Stimulated activated CD4-positive, alpha-beta T cell treated with anti-CD3 and anti-CD28 coated beads, Interleukin-2, amount 100 ng/mL, for 24 hours (primary cell): Measurements from ENCODE around the gene LRRC45.

Source experiments
- DNase-seq, 2 donors: peaks; one replicate each; pipeline ENCODE4 v3.0.0-alpha.2; 2020

LRRC45 gene

DNA sequence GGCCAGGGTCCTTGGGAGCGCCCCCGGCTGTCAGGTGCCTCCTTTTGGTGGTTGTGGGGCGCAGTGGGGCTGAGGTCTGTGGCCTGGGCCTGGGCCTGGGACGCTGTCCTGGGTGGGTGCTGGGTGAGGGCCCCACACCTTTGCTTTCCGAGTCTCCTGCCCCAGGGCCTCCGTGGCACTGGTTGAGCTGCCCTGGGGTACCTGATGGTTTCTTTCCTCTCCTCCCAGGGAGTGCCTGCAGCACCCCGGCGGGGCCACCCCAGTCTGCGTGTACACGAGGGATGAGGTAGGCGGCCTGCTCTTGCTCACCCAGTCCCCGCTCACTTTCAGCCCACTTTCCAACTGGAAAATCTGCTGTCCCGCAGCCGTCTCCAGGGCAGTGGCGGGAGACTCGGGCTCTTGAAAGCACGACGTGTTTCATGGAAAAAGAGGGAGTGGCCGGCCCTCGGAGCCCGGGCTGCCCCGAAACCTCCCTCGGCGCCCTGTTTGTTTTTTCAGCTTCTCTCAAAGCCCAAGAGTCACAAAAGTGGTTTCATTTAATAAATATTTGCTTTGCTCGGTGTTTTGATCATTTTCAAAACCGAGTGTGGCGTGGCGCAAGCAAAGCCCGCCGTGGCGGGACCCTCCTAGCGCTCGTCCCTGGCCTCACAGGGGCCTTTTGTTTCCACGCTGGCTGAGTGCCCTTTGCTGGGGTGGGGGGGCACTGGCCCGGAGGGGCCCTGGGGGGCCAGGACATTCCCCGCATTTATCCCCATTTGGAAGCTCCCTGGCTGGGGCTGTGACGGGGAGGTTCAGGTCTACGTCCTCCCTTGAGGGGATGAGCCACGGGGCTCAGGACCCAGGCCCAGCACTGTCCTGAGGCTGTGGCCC lies 28.3 kb upstream of the LRRC45 start:
- DNase-seq: no peak

DNA sequence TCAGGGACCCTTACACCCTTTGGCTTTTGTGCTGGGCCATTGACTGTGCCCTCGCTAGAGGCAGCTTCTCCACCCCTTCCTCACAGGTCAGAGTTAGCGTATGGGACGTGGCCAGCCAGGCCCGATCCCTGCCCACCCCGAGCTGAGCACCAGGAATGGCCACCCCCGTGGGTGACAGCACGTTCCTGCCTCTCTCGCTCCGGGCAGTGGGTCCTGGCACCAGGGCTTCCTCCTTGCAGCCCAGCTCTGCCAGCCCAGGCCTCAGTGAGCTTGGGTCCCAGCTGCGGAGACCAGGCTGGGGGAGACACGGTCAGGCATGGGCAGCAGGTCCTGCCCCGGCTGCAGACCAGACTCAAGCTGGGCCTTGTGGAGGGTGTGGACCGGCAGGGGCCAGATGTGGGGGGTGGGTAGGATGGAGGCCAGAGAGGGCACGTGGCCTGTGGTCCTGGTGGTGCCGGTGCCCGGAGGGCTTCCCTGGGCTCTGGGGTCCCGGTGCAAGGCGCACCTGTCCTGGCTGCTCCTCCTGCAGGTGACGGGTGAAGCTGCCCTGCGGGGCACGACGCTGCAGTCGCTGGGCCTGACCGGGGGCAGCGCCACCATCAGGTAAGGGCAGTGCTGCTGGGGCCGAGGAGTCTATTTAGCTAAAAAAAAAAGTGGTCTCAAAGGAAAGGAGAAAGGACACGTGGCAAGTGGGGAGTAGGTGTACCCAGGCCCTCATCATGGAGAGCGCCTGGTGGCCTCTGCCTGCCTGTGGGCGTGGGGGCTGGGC lies 27.5 kb upstream of the LRRC45 start:
- DNase-seq: no peak

DNA sequence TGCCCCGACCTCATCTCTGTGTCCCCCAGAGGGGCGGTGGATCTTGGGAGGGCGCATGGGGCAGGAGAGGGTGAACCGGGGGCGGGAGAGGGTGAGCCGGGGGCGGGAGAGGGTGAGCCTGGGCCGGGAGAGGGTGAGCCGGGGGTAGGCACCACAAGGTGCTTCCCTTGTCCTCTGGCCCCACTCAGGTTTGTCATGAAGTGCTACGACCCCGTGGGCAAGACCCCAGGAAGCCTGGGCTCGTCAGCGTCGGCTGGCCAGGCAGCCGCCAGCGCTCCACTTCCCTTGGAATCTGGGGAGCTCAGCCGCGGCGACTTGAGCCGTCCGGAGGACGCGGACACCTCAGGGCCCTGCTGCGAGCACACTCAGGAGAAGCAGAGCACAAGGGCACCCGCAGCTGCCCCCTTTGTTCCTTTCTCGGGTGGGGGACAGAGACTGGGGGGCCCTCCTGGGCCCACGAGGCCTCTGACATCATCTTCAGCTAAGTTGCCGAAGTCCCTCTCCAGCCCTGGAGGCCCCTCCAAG lies 26.8 kb upstream of the LRRC45 start:
- DNase-seq: no peak

DNA sequence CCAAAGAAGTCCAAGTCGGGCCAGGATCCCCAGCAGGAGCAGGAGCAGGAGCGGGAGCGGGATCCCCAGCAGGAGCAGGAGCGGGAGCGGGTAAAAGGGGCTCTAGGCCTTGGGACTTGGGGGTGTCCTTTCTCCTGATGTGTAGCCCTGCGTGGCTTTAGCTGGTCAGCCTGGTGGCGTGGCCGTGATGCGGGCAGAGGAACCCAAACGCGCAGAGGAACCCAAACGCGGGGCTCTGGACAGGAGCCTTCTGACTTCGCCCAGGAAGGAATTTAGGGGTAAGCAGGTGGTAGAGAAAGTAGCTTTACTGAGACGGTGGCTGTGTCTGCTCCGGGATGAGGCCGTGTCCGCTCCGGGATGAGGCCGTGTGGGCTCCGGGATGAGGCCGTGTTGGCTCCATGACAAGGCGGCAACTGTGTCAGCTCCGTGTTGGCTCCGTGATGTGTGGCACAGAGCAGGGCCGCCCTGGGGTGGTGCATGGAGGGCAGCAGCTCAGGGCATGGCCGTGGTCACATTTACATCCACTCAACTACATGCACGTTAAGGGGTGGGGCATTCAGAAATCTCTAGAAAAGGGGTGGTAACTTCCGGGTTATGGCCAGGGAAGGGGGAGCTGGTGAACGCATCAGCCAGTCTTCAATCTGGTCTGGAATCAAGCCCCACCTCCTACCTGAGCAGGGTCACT lies 26.2 kb upstream of the LRRC45 start:
- no peak for DNase-seq

DNA sequence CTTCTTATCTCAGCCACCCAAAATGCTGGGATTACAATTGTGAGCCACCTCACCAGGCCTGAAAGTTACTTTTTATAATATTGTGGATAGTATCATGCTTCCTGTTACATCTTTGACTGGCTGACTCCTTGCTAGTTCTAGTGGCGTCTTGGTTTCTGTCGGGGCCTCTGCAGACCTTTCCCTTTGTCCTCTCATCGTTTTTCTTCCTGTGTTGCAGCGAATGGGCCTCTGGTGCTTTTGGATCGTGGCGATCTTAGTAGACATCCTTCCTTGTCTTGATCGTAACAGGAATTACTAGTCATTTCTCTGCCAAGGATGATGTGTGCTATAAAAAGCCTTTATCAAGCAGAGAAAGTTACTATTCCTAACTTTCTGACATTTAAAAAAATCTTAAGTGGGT lies 24.9 kb upstream of the LRRC45 start:
- DNase-seq: no peak

DNA sequence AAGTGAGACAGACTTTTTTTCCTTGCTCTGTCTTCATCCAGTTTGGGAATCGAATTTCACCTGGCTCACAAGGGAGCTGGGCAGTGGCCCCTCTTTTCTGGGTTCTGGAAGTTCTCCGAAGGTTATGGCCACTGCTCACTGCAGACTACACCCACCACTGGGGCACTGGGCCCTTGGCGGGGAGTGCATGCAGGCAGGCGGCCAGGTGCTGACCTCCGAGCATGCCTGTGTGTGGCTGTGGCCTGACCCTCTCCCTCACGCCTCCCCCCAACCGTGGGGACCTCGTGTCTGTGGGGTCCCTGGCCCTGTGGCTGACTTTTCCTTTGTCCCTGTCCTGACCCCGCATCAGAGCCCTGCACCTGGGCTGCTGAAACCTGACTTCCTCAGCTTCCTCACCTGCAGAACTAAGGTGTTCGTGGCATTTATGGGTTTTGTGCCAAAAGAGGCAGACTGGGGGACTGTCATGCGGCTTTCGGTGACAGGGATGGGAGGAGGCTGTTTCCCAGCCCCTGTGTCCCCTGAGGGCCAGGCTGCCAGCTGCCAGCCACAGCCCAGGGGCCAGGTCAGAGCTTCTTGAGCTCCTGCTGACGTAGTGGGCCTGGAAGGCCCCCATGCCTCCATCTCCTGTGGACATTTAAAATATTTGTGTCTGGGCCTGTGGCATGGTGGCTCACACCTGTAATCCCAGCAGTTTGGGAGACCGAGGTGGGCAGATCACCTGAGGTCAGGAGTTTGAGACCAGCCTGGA lies 24.2 kb upstream of the LRRC45 start:
- no peak for DNase-seq

DNA sequence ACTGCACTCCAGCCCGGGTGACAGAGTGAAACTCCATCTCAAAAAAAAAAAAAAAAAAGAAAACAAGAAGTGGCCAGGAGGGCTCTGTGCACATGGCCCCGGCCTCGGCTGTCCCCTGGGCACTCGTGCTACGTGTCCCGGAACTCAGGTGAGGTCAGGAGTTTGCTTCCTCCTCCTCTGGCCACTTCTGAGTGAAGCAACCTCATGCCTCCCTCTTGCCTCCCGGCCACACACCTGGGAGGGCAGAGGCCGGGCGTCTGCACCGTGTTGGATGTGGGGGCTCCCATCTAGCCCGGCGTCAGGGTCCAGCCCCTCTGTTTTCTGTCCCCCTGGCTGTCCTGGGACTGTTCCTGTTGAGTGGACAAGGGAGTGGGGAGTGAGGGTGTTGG lies 23.5 kb upstream of the LRRC45 start:
- no peak for DNase-seq

DNA sequence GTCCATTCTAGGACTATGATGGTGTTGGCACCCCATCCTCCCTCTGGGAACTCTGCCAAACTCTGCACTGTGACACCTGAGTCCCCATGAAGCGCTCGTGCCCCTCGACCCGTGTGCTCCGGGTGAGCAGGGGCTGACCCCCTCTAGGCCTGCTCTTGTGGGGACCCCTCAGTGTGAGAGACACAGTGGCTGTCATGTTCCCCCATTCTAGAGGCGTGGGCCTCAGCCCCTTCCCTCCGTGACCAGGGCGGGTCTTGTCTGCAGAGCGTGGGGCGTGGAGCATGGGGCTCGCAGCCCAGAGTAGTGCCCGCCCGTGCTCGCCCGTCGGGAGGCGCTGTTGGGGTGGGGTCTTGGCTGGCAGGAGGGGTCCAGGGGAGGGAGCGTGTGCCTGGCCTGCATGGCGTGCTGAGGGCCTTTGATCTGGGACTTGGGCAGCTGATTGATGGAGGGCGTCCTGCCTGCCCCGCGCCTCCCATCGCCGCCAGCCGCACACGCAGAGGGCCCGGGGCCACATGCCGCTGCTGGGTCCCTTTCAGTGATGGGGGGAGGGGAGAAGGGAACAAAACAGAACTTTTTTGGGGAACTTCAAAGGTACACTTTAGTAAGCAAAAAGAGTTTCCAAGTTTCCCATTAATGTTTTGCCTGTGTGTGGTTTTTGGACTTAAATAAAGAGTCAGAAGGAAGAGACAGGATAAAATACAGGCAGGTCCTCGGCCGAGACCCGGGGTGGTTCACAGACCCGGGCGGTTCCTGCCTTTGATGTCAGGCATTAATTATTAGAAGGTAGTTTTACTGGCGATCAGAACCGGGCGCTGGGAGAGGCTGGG lies 22.9 kb upstream of the LRRC45 start:
- no peak for DNase-seq

DNA sequence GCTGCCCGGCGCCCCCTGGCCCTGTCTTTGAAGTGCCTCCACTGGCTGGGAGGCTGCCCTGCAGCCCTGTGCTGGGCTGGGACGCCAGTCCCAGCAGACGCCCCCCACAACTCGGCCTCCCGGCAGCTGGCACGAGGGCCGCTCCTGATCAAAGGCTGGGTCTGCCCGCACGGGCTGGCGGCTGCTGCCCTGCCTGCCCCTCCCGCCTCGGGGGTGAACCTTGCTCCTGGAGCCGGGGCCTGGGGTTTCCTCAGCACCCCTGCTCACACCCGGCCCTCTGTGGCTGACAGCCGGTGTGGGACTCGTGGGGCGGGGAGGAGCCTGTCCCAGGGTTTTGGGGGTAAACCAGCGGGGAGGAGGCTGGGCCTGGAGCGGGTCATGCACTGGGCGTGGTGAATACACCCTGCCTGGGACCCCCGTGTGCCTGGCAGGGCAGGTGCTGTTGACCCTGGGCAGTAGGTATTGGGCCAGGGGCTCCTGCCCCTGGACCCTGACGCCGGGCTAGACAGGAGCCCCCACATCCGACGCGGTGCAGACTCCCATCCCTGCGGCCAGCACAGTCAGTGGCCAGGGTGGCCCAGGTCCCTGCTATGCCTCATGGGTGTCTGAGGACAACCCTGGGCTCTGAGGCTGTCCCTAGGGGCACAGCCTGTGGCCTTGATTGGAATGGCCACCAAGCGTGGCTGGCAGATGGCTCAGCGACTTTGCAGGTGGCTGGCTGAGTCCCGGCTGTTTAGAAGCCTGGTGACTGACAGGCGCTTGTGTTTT lies 22.1 kb upstream of the LRRC45 start:
- no peak for DNase-seq

DNA sequence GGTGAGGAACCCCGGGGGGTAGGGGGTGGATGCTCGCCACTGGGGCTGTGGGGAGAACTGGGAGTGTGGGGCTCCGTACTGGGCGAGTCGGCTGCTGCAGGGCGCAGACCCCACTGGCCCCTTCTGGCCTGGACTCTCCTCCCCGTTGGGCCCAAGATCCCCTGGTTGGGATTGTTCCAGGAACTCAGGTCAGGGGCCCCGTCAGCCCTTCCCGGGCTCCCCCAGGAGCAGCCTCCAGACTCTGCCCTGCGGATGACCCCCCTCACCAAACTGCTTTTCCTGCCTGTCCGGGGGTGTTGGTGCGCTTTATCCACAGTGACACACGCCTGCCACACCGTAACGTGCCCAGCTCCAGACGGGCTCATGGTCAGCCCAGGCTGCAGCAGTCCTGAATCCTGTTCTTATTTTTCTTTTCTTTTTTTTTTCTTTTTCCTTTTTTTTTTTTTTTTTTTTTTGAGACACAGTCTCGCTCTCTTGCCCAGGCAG lies 21.5 kb upstream of the LRRC45 start:
- no peak for DNase-seq

DNA sequence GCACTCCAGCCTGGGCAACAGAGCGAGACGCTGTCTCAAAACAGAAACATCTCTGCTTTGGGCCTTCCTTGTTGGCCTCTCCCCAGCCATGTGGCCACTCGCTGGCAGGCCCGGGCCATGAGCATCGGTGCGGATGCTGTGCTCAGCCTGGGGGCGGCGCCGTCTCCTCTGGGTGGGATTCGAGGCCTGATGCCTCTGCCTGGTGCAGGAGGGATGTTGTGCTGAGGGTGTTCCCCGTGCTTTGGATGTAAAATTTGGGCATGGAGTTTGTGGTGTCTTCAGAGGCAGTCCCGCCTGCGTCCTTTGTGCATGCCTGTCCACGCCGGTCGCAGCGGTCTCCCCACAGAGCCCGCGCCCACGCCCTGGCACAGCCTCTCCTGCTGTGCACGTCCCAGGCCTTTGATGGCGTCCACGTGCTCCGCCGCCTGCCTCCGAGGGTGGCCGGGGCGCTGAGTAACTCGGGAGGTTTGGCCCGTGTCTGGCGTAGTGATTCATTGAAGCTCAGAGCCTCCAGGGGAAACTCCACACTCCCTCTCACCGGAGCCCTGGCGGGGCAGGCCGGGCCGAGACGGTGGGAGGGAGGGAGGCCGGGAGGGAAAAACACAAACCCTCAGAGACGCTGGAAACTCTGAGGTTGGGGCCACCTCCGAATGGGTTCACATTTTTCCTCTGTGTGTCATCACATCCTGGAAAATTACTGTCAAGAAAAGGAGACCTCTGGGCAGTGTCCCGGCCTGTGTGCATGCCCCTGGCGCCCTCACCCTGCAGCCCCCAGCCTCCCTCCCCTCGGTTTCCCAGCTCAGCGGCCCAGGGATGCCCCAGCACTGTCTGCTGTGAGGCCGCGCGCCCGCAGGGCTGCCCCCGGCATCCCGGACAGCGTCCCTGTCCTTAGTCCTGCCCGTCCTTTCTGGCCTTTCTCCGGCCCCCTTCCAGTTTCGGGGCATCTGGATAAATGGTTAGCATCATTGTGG lies 19.4 kb upstream of the LRRC45 start:
- peak; percentile 52 to 58 for DNase-seq

DNA sequence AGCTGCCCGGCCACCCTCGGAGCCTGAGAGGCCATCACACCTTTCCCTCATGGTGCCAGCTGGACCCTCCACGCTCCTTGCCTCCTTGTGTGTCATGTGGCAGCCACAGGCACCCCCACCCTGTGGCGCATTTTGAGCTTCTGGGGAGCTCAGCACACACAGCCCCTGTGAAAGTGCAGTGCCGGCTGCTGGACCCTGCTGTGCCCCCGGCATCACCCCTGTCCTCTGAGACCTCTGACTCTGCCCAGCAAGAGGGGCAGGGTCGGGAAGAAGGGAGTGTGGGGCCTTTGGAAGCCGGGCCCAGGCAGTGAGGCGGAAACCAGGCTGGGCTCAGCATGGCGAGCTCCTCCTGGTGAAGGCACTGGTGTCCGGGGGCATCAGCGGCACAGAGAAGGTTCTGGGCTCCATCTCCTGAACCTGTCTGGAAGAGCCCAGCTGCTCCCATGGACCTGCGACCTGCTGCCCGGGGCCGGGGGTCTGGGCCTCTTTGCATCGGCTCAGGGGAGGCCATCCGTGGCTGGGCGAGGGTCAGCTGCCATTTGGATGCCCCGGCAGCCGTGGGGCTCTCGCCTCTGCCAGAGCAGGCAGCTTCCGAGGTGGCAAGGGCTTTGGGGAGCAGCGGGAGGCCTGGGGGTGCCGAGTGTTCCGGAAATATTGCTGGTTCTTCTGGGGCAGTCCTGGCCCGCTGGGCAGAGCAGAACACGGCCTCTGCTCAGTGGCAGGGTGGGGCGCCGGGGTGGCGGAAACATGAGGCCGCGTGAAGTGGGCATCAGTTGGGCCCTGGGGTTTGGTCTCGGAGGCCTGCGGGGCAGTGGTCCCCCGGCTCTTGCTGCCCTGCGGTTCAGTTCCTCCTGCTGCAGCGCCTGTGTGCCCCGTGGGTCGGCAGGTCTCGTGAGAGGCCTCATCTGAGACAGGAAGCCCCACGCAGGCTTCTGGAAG lies 18.3 kb upstream of the LRRC45 start:
- DNase-seq: no peak

DNA sequence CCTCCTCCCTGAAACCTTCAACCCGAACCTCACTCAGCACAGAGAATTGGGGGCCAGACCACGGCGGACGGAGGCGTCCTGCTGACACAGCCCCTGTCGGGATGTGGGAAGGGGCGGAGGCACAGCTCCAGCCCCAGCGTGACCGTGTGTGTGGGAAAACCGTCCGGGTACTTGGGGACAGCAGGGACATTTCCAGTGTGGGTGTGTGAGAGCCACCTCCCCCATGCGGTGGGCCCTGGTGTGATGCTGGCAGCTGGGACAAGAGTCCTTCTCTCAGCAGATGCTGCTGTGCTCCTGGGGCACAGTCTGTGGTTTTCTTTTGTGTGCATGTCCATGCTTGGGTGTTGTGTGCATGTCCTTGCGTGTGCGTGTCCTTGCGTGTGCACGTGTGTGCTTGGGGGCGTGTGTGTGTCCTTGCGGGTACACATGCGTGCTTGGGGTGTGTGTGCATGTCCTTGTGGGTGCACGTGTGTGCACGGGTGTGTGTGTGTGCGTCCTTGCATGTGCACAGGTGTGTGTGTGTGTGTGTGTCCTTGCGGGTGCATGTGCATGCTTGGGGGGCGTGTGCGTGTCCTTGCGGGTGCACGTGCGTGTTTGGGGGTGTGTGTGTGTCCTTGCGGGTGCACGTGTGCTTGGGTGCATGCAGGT lies 17.3 kb upstream of the LRRC45 start:
- no peak for DNase-seq

DNA sequence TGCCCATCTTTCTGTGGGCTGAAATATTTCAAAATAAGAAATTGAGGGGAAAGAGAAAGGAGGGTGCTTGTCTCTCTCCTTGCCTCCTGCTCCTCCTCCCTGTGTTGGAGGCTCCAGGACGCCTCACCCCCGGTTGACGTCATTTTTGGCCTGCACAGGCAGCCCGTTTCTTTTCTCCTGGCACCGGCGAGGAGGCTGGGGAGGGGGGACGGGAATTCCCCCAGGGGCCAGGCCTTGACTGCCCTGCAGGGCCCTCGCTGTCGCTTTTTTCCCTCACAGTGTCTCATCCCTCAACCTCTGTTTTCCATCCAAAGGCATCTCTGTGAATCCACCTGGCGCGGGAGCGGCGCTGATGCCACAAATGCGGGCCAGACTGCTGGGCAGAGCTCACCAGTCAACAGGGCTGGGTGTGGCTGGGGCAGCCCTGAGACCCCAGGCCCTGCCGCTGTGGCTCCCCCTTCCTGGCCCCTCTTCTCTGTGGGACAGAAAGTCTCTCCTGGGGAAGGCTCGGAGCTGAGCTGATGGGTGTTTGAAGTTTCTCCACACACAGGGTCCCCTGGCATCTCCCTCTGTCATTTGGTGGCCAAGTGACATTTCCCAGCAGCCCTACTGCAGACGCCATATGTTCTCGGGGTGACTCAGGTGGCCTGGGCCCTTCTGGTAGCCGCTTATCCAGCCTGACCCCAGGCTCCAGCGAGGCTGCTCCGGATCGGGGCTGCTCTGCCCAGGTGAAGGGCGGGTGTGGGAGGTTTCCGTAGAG lies 16.5 kb upstream of the LRRC45 start:
- DNase-seq: no peak

DNA sequence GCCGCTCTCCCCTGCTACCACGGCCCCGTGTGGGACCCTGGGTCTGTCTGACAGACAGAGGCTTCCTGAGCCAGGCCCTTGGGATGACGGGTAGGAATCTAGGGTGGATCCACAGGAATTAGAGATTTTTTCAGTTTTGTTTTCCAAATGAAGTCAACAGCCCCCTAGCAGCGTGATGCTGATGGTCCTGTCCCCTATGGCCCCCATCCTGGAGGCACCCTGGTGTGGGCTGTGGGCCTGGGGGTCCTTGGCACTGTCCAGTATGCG lies 15.9 kb upstream of the LRRC45 start:
- DNase-seq: no peak

DNA sequence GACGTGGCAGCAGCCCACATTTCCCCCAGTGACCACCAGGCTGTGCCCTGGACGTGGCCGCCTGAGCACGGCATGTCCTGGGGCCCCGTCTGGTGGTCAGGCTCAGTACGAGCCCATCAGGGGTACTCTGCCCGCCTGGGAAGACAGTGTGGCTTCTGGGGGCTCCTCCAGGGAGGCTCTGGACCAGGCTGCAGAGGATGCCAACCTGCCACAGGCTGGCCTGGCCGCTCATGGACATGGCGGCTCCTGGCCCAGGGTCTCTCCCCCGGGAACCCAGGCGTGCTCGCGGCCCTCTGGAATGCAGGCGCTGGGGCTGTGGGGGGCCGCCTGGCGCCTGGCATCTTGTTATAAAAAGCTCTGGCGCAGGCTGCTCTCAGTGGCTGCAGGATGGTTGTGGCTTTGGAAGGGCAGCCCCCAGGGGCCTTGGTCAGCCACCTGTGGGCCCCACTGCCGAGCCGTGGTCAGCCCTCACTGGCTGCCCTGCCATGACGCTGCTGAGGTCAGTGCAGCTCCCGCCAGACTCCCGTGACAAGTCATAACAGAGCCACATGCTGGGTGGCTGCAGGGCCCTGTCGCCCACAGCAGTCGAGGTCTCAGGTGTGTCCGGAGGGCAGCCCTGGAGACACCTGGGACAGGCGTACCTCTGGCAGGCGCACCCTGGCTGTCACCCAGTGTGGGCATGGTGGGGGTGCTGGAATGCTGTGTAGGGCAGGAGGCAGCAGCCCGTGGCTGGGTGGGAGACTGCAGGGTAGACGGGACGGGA lies 15.4 kb upstream of the LRRC45 start:
- DNase-seq: no peak
